ENCODE measurements around the gene BRSK2.

The BRSK2 gene

DNA sequence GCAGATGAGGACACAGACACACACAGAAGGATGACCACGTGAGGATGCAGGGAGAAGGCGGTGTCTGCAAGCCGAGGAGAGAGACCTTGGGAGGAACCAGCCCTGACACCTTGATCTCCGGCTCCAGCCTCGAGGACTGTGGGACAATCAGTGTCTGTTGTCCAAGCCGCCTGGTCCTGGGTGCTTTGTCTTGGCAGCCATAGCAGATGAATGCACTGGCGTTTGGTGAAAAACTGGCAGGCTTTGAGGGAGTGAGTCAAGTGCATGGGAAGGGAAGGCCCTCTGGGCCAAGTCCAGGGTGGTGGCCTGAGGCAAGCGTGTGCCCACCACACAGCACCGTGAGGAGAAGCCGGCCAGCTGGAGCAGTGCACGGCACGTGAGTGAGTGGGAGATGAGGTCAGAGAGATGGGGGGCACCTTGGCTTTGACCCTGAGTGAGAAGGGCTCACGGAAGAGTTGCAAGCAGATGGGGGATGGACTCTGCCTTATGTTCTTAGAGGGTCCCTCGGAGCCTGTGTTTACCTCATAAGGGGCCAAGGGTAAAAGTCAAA, 12.4 kb upstream of the BRSK2 start:
- DNase-seq = no peak

DNA sequence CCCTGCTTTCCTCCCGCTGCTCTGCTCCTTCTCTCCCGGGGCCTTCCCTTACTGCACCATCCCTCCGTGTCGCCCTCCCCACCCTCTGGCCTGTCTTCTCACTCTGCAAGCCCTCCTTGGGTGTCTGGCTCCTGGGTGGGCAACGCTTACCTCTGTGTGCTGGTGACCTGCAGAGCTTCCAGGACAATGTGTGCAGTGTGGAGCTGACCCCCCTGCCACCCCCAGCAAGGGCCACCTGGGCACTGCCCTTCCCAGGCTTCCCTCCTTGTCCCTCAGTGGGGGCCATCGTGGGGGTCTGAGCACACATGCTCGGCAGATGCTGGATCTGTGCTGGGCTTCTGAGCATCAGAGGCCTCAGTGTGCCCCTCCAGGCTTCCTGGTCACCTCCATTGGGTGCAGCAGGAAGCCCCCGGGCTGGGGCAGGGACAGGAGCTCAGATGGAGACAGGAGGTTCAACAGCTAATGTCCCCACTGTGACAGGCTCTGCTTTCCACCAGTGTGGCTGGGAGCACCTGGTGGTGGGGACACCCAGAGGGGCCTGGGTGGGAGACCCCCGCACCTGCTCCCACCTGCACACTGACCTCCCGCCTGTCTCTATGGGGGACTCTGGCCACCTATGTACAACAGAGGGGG, 7.8 kb upstream of the BRSK2 start:
- no peak for DNase-seq

DNA sequence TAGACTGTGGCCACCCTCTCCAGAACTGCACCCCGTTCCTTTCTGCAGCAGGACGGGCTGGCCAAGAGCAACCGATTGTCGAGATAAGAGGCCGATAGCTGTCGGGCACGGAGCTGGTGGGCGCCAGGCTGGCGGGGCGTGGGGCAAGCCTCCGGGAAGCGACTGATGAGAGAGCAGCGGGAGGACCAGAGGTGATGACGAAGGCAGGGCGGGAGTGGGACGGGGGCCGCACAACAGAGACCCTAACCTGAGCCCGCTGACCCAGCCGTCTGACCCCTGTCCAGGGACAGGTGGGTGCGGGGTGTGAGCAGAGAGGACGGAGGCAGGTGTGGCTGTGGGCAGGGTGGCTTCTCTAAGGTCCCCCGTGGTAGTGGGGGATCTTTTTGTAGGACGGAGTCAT, 7.3 kb upstream of the BRSK2 start:
- no peak for DNase-seq

GRCh38 chr11:1382831-1383607, 6.7 kb upstream of the BRSK2 start:
- DNase-seq = peak; percentile 83 to 86

DNA sequence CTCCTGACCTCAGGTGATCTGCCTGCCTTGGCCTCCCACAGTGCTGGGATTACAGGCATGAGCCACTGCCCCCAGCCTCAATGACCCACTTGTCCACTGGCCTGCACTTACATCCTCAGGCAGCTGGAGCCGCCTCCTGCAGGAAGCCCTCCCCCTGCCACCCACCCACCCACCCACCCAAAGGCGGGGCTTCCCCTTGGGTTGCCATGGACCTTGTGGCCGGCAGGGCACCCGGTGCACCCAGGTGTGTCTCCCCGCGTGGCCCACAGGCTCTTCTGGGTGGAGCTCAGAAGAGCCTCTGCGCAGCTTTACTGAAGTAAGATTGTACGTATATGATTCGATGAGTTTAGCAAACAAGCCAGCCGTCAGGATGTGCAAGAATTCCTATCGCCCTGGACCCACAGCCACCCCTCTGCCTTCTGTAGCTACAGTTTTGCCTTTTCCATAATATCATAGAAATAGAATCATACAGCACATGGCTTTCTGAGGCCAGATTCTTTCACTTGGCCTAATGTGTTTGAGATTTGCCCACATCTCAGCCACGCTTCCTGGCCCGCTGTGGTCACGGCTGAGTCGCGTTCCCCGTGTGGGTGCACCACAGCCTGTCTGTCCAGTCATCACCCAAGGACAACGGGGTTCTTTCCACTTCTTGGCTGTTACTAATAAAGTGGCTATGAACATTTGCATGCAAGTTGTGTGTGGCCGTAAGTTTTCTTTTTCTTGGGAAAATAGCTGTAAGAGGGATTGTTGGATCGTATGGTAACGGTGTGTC, 5.3 kb upstream of the BRSK2 start:
- peak; percentile 34 to 55 for DNase-seq

- DNase-seq = no peak
Measured at GRCh38 chr11:1387521-1387920, 2.2 kb upstream of the BRSK2 start.

GRCh38 chr11:1387961-1388762, 1.6 kb upstream of the BRSK2 start:
- no peak for DNase-seq

DNA sequence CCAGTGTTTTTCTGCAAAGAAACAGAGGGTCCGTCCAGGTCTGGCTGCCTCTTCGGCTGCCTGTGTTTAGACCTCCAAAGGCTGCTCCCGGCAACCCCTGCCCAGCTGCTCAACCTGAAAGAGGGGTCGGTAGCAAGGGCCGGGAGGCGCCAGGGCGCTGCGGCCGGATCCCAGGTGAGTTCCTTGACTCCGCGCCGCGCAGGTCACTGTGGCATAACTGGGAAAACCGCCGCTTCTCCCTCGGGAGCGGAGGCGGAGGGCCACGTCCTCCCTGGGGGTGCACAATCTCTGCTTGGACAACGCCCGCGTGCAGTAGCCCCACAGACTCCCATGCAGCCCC, 1.0 kb upstream of the BRSK2 start:
- no peak for DNase-seq

DNA sequence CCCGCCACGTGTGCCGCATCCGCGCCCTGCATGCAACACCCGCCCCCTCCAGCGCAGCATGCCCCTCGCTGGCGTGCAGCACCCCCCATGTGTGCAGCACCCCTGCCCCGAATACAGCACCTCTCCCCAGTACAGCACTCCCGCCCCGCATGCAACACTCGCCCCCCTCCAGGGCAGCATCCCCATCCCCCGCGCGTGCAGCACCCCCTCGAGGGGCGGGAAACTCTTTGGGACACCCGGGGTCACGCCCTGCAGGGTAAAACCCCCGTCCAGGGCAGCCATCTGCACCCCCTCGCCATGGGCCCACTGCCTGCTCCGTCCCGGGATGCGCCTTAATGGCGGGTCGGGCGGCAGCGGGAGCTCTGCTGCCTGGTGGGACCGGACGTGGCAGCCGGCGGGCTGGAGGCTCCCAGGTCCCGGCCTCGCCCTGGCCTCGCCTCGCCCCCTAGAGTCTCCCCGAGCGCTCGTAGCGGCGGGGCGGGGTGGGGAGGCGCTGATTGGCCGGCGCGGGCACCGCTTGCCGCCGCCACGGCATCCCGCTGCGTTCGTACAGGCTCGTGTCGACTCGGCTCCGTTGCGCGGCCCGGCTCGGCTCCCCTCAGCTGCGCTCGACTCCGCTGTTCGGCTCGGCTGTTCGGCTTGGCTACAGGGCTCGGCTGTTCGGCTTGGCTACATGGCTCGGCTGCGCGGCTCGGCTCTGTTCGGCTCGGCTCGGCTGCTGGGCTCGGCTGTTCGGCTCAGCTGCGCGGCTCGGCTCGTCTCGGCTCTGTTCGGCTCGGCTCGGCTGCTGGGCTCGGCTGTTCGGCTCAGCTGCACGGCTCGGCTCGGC, 417 bp upstream of the BRSK2 start:
- DNase-seq = peak; percentile 96 to 97

GRCh38 chr11:1390569-1391164, 933 bp downstream of the BRSK2 start:
- DNase-seq = no peak

- DNase-seq = no peak
Measured at GRCh38 chr11:1391165-1392075, 1.7 kb downstream of the BRSK2 start.

GRCh38 chr11:1392111-1392510, 2.4 kb downstream of the BRSK2 start:
- no peak for DNase-seq

DNA sequence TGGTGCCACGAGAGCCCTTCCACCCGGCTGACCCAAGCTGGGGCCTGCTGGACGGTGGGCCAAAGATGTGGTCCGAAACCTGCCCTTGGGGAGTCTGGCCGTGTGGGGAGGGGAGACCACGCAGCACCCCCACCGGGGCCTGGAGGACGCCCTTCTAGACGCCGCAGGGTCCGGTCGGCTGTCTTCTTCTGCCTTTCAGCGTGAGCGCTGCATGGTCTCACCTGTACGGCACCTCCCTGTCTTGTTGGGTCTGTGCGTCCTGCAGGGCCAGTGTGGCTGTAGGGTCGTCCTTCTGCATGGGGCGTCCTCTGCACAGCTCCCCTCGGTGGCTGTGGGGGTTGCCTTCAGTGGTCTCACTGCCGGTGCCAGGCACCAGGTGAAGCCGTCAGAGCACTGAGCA, 2.8 kb downstream of the BRSK2 start:
- DNase-seq = no peak

GRCh38 chr11:1393038-1393710, 3.4 kb downstream of the BRSK2 start:
- DNase-seq = no peak

DNA sequence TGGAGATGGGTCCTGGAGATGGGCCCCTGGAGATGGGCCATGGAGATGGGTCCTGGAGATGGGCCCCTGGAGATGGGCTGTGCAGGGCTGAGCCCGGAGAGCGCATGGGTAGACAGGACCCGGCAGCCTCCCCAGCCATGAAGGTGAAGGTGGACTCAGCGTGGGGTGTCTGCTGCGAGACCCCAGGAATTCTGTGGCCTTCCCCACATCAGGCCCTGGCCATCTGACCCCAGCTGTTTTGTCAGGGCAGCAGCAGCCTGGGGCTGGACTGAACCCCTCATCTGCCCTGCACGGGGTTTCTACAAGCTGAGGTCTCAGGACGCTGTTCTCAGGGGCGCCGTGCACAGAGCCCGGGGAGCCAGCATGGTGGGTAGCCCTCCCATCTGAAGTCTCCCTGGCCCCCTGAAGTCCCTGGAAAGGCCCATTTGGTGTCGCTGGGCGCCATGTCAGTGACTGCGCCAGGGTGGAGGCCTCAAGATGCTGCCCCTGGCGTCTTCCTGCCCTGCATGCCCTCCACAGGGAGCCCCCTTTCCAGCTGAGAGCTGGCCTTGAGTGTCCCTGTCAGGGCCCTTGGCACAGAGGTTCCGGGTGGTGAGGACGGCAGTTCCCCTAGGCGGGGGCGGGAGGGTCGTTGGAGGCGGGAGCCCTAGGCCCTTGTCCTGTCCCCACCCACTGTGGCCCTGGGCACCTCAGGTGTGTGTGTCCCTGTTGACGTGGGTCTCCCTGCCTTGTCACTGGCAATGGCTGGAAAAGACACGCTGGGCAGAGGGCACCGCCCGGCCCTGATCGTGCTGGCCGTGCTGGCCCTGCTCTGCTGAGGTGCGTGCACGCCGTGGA, 5.4 kb downstream of the BRSK2 start:
- no peak for DNase-seq

- DNase-seq = no peak
Measured at GRCh38 chr11:1395773-1396374, 6.1 kb downstream of the BRSK2 start.

DNA sequence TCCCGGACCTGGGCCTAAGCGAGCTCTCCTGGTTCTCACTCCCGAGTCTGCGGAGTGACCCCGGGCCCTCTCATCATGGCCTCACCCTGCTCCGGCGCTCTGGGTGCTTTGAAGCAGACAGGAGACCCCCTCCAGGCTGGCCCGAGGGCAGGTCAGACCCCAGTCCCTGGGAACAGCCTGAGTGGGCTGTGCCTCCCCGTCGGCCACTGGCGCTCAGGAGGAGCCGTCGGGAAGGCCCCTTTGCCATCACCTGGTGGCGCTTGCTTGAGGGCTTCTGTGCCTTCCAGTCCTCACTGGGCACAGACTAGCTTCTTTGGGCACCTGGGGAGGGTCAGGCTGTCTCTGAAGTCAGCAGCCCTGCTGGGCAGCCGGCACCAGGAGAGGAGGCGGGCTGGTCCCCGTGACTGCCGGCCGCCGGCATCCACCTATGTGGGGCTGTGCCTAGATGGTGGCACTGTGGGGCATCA, 6.7 kb downstream of the BRSK2 start:
- DNase-seq = no peak

- no peak for DNase-seq
Measured at GRCh38 chr11:1397146-1397861, 7.6 kb downstream of the BRSK2 start.
